Activated CD4-positive, alpha-beta T cell treated with anti-CD3 and anti-CD28 coated beads, Interleukin-2, amount 10 ng/mL, durations not matched to agents 7 days and 5 days (primary cell): ENCODE measurements around the gene MAP2K2. TPM values are rescaled to one million over a fixed set of nuclear protein-coding genes. Genes with fewer than 3 reads are reported as not detected.

Experiments used
- CTCF ChIA-PET: fragments of 350-600 bp; sonication (Branson Sonifier 250); formaldehyde crosslinking; loops from one replicate; lab custom pipeline; 2021; ENCODE audit warnings: antibody characterized with exemption; lab: Charles Lee
- POLR2A ChIA-PET: fragments of 350-600 bp; sonication (Branson Sonifier 250); formaldehyde crosslinking; loops from one replicate; lab custom pipeline; 2021; ENCODE audit warnings: antibody characterized with exemption; lab: Charles Lee
- DNase-seq: peaks from one replicate; pipeline ENCODE4 v3.0.0-alpha.2; 2020
- H3K27ac Mint-ChIP-seq: one replicate; pipeline ENCODE4 v1.8.0; 2021; ENCODE audit warnings: mild to moderate bottlenecking, moderate library complexity, mixed read lengths
- H3K27me3 Mint-ChIP-seq: one replicate; pipeline ENCODE4 v1.8.0; 2021; ENCODE audit warnings: mixed read lengths
- H3K36me3 Mint-ChIP-seq: one replicate; pipeline ENCODE4 v1.8.0; 2021; ENCODE audit warnings: low read depth, mixed read lengths
- H3K4me1 Mint-ChIP-seq: one replicate; pipeline ENCODE4 v1.8.0; 2021; ENCODE audit warnings: mixed read lengths
- H3K4me3 Mint-ChIP-seq: one replicate; pipeline ENCODE4 v1.8.0; 2021; ENCODE audit warnings: mild to moderate bottlenecking, moderate library complexity, mixed read lengths
- H3K9me3 Mint-ChIP-seq: one replicate; pipeline ENCODE4 v1.8.0; 2021; ENCODE audit warnings: mixed read lengths
- total RNA-seq, 2 experiments: library from RNA; stranded (reverse); gene quantifications; one replicate each; pipeline ENCODE4 v1.2.3, GENCODE V29; 2021

The MAP2K2 gene
- total RNA-seq, 2 experiments from 2014 or later, result 175 to 202 TPM

DNA sequence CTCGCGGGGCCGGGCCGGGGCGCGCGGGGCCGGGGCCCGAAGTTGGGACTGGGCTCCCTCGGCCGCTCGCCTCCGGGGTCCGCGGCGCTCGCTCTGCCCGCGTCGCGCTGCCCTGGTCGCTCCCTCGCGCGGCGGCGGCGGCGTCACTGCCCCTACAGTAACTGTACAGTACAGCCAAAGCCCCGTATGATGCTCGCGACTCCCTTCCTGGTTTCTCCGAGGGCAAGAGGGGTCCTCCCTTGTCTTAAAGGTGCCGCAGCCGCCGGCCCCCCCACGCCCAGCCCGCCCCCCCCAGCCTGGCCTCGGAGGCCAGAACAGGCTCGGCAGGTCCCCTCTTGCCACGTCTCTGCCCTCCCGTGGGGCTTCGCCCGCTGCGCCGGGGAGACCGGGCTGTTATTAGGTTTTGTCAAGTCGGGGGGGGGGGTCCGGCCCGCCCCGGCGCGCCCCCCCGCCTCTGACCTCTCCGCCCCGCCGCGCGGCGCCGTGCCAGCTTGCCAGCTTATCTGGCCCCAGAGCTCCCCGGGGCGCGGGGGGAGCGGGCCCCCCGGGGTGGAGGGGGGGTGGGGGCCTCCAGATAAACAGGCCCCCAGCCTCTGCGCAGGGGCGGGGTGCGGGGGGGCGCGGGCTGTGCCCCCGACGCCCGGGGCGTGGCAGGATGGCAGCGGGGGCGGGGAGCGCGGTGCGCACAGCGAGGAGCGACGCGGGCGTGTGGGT is 57.1 kb downstream of the MAP2K2 start, which contains the start of gene ZBTB7A:
ZBTB7A (minus strand) TSS at position 218 of the 714 bp plus-strand sequence. CDS start 11,667 bp downstream, outside the sequence.
- CTCF ChIA-PET, result no interaction called here
- Mint-ChIP-seq H3K4me1 (peaks cover 28% of the 10 kb centered on the region), H3K27me3 (no peaks in the 10 kb centered on the region), H3K4me3 (peak within 1 kb of the TSS; percentile 81), H3K9me3 (no peaks in the 10 kb centered on the region), H3K27ac (peak within 1 kb of the TSS; percentile 93), H3K36me3 (peaks cover 4% of the 10 kb centered on the region)
- POLR2A ChIA-PET, result no interaction called here
- peak; percentile 83 for DNase-seq

DNA sequence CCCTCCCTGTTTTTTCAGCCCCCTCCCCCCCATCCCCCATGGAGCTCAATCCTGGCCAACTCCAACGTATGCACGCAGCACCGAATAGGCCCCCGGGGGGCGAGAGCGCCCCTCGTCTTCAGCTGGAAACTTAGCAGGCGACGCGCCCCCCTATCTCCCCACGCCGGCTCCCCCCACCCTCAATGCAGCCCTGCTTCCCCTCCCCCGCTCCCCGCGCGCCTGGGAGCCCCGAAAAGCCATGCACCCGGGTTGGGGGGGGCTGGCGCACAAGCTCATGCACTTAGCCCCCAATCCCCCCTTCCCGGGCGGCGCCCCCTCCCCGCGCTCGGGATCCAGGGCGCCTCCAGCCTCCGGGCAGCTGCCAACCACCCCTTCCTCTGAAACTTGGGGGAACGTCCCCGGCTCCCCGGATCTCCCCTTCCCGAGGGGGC is 57.7 kb downstream of the MAP2K2 start:
- Mint-ChIP-seq H3K27me3 (no peaks in the 10 kb centered on the region), H3K4me1 (peaks cover 28% of the 10 kb centered on the region), H3K27ac (peak overlapping the region; percentile 77), H3K9me3 (no peaks in the 10 kb centered on the region), H3K4me3 (peak overlapping the region; percentile 63), H3K36me3 (peaks cover 4% of the 10 kb centered on the region)
- DNase-seq, result peak; percentile 53
- CTCF ChIA-PET, result no interaction called here
- POLR2A ChIA-PET, result no interaction called here

DNA sequence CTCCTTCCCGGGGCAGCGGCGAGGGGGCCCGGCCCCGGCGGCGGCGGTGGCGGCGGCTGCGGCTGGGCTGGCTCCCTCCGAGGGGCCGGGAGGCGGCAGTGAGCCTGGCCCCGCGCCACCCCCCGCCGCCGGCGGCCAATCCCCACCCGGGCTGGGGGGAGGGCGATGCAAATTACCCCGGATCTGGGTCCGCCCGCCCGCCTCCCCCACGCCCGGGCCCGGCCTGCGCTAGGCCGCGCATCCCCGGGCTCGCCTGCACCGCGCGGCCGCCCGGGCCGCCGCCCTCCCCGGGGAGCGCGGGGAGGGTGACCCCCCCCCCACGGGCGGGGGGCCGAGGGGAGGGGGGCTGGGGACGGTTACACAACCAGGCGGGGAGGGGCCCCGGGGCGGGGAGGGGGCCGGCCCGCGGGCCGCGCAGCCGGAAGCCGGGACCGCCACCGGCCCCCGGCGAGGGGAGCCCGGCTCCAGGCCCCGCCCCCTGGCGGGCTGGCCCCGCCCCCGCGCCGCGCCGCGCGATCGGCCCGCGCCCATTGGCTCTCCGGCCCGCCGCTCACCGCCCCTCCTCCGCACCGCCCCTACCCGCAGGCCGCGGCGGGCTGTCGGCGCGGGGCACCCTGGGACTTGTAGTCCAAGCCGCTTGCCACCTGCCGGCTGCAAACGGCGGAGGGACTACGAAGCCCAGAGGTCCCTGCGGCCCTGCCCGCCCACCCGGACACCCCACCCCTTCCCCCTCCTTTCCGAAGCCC is 58.3 kb downstream of the MAP2K2 start:
- DNase-seq, result peak; percentile 95
- H3K27me3 Mint-ChIP-seq, result no peaks in the 10 kb centered on the region
- peak overlapping the region; percentile 63 for H3K4me3 Mint-ChIP-seq
- POLR2A ChIA-PET, result no interaction called here
- no peaks in the 10 kb centered on the region for H3K9me3 Mint-ChIP-seq
- H3K27ac Mint-ChIP-seq, result peak overlapping the region; percentile 77
- H3K36me3 Mint-ChIP-seq, result peaks cover 4% of the 10 kb centered on the region
- CTCF ChIA-PET, result no interaction called here
- H3K4me1 Mint-ChIP-seq, result peaks cover 28% of the 10 kb centered on the region

GRCh38 chr19:4064496-4065260 is 59.2 kb downstream of the MAP2K2 start:
- peak overlapping the region; percentile 77 for H3K4me3 Mint-ChIP-seq
- no peaks in the 10 kb centered on the region for H3K9me3 Mint-ChIP-seq
- ChIA-PET POLR2A (no interaction called here), CTCF (no interaction called here)
- H3K36me3 Mint-ChIP-seq, result peaks cover 4% of the 10 kb centered on the region
- no peaks in the 10 kb centered on the region for H3K27me3 Mint-ChIP-seq
- peak overlapping the region; percentile 13 for H3K27ac Mint-ChIP-seq
- peaks cover 27% of the 10 kb centered on the region for H3K4me1 Mint-ChIP-seq
- peak; percentile 43 for DNase-seq

DNA sequence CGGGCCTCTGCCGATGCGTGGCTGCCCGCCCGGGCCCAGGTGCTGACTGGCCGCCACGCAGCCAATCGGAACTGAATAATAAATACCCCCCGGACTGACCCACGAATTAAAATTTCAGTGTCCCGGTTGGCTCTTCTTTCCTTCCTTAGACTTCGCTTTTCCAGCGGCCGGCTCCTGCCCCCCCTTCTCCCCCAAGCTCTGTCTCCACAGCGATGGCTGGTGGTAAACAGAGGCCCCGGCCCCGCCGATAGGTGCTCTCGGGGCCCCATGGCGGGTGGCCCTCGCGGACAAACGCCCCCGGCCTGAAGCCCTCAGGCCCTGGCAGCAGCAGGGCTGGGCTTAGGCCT is 59.8 kb downstream of the MAP2K2 start:
- ChIA-PET CTCF (interaction anchor here (0.9 kb wide), 1 partner anchor 76 kb away, joined by 5 read pairs; no protein-coding TSS in a partner anchor), POLR2A (no interaction called here)
- peaks cover 4% of the 10 kb centered on the region for H3K36me3 Mint-ChIP-seq
- H3K27ac Mint-ChIP-seq, result peak overlapping the region; percentile 86
- DNase-seq, result no peak
- H3K4me3 Mint-ChIP-seq, result peak overlapping the region; percentile 77
- peaks cover 22% of the 10 kb centered on the region for H3K4me1 Mint-ChIP-seq
- no peaks in the 10 kb centered on the region for H3K27me3 Mint-ChIP-seq
- no peaks in the 10 kb centered on the region for H3K9me3 Mint-ChIP-seq

- ChIA-PET POLR2A (no interaction called here), CTCF (interaction anchor here (0.9 kb wide), 1 partner anchor 77 kb away, joined by 5 read pairs; no protein-coding TSS in a partner anchor)
- H3K9me3 Mint-ChIP-seq, result no peaks in the 10 kb centered on the region
- H3K4me3 Mint-ChIP-seq, result peak overlapping the region; percentile 77
- no peaks in the 10 kb centered on the region for H3K27me3 Mint-ChIP-seq
- no peak for DNase-seq
- peaks cover 16% of the 10 kb centered on the region for H3K4me1 Mint-ChIP-seq
- peak overlapping the region; percentile 86 for H3K27ac Mint-ChIP-seq
- peaks cover 4% of the 10 kb centered on the region for H3K36me3 Mint-ChIP-seq
These were observed 60.4 kb downstream of the MAP2K2 start for GRCh38 chr19:4063369-4064148.

DNA sequence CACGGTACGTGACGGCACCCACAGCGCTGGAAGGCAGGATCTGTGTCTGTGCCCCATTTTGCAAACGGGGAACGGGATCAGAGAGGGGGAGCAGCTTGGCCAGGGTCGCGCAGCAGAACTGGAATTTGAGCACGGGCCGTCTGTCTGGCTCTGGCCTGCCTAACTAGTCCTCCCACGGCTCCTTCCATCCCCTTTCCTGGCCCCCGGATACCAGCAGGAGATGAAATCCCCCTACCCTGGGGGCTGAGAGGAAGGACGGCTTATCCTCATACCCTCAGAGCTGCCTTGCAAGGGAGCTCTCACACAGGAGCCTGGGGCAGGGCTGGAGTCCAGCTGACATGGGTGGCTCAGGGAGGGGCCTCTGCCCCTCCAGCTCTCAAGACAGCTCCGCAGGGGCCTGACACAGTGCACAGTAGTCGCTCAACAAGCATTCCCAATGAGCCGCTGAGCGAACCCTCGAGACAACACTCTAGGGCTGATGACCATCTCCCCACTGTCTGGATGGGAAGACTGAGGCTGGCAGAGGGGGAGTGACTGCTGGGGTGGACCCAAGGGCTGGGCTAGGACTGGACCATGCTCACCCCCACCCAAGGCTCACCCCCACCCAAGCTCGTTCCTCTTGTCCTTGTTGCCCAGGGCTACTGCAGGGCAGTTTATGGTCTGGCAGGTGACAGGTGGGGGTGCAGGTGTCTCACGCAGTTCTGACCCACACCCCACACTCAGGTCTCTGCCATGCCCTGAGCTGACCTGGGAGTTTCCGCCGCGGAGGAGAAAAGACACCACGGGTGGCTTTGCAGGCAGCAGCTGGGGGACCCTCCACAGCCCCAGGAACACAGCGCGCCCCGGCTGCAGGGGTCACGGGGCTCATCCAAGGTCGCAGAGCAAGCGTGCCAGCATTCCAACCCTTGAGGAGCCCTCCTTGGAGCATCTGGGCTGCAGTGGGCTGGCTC is 61.2 kb downstream of the MAP2K2 start:
- no peak for DNase-seq
- Mint-ChIP-seq H3K27ac (no peak overlapping the region), H3K4me3 (peak overlapping the region; percentile 45), H3K4me1 (peaks cover 10% of the 10 kb centered on the region), H3K9me3 (no peaks in the 10 kb centered on the region), H3K36me3 (peaks cover 6% of the 10 kb centered on the region), H3K27me3 (no peaks in the 10 kb centered on the region)
- ChIA-PET CTCF (interaction anchor here (0.5 kb wide), 1 partner anchor 736 kb away, joined by 5 read pairs; no protein-coding TSS in a partner anchor), POLR2A (no interaction called here)

DNA sequence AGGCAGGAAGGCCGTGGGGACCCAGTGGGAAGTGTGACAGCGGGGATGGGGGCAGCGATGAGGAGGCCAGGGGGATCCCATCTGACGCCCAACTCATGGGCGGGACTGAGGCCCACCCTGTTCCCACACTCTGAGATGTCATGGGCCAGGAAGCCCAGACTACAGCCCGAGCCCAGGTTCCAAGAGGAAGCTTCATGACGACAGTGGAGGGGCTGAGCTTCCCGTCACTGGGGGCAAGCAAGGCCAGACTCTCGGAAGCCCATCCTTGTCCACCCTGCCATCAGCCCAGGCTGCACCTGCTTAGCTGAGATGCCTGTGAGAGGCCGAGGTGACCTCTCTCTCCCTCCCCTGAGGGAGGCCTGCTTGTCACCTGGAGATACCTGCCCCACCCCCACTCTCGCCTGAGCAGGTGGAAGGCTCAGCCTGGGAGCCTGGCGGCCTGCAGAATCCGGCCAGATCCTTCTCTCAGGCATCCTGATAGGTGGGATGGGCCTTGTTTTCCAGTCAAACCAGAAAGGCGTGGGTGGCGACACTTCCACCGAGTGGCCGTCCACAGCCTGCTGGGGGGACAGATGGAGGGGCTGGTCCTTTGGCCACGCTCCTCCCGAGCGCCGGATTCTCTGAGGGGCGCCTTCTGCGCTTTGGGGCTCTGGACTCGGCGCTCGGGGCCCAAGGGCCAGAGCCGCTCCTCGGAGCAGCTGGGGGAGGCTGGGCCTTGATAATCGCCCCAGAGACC is 62.1 kb downstream of the MAP2K2 start:
- Mint-ChIP-seq H3K4me3 (no peak overlapping the region), H3K9me3 (no peaks in the 10 kb centered on the region), H3K4me1 (peaks cover 11% of the 10 kb centered on the region), H3K27me3 (no peaks in the 10 kb centered on the region), H3K27ac (no peak overlapping the region), H3K36me3 (peaks cover 11% of the 10 kb centered on the region)
- no peak for DNase-seq
- CTCF ChIA-PET, result no interaction called here
- POLR2A ChIA-PET, result no interaction called here

- Mint-ChIP-seq H3K27ac (no peak overlapping the region), H3K9me3 (no peaks in the 10 kb centered on the region), H3K4me3 (no peak overlapping the region), H3K27me3 (no peaks in the 10 kb centered on the region), H3K4me1 (peaks cover 11% of the 10 kb centered on the region), H3K36me3 (peaks cover 14% of the 10 kb centered on the region)
- CTCF ChIA-PET, result no interaction called here
- POLR2A ChIA-PET, result no interaction called here
- DNase-seq, result no peak
These were observed 62.7 kb downstream of the MAP2K2 start for GRCh38 chr19:4061178-4061682.

- no peaks in the 10 kb centered on the region for H3K27me3 Mint-ChIP-seq
- H3K36me3 Mint-ChIP-seq, result peaks cover 19% of the 10 kb centered on the region
- peak overlapping the region; percentile 19 for H3K4me3 Mint-ChIP-seq
- CTCF ChIA-PET, result no interaction called here
- peak overlapping the region; percentile 25 for H3K27ac Mint-ChIP-seq
- POLR2A ChIA-PET, result no interaction called here
- H3K9me3 Mint-ChIP-seq, result no peaks in the 10 kb centered on the region
- DNase-seq, result no peak
- peaks cover 15% of the 10 kb centered on the region for H3K4me1 Mint-ChIP-seq
These were observed 63.2 kb downstream of the MAP2K2 start for GRCh38 chr19:4060621-4061177.
